Ovary (tissue), 9 donors: ENCODE data around the gene RPS27L. TPM values are rescaled to one million over a fixed set of nuclear protein-coding genes. Genes with fewer than 3 reads are reported as not detected.

ENCODE experiments used
- DNase-seq, 5 donors: peaks; one replicate each; pipeline ENCODE4 v3.0.0-alpha.2; 2019 to 2020
- H3K27ac ChIP-seq, 2 donors: fragments of 200-600 bp; one replicate each; pipeline versions ENCODE4 v1.5.1 to v1.8.0; 2019 to 2022
- H3K27me3 ChIP-seq: fragments of 200-600 bp; one replicate; pipeline ENCODE4 v1.8.0; 2022
- H3K36me3 ChIP-seq: fragments of 200-600 bp; sonication (generic); one replicate; pipeline ENCODE4 v1.5.1; 2019
- H3K4me1 ChIP-seq: one replicate; pipeline ENCODE4 v1.8.1; 2013; ENCODE audit warnings: mild to moderate bottlenecking, moderate library complexity; ENCODE audit not compliant: insufficient read depth
- H3K4me3 ChIP-seq: fragments of 200-600 bp; sonication (generic); one replicate; pipeline ENCODE4 v1.5.1; 2017
- H3K9me3 ChIP-seq, 2 donors: fragments of 200-600 bp in 1 of 2; sonication (generic) in 1 of 2; one replicate each; pipeline versions ENCODE4 v1.5.1 to v1.8.1; 2013 to 2019; ENCODE audit warnings: mild to moderate bottlenecking in 1 of 2, moderate library complexity in 1 of 2
- CTCF ChIP-seq, 3 donors: fragments of 450-650 bp in 2 of 3; fragments of 200-600 bp in 1 of 3; IDR thresholded peaks; one replicate each; pipeline versions ENCODE4 v1.5.1 to v1.8.0; 2016 to 2022; ENCODE audit warnings: antibody characterized with exemption in 3 of 3, mild to moderate bottlenecking in 1 of 3
- EP300 ChIP-seq: sonication (generic); formaldehyde crosslinking; IDR thresholded peaks from one replicate; pipeline ENCODE4 v1.6.1; 2017; ENCODE audit warnings: antibody characterized with exemption
- POLR2A ChIP-seq: fragments of 450-650 bp; IDR thresholded peaks from one replicate; pipeline ENCODE4 v1.6.1; 2017; ENCODE audit warnings: antibody characterized with exemption, mild to moderate bottlenecking, moderate library complexity
- WGBS, 3 donors: extraction: QIAGEN DNeasy Blood & Tissue Kit in 1 of 3; methylation state at CpG; one replicate each; pipeline versions ENCODE4 v1.1.5 to v1.1.7; 2013 to 2017; 5-methylcytosine and 5-hydroxymethylcytosine counted together
- intact Hi-C, 4 donors: fragments of 100-400 bp; cut with DNase I; formaldehyde crosslinking; loops; one replicate each; pipeline versions ENCODE4 v1.11.0 to v1.15.1; 2022 to 2023
- polyA plus RNA-seq, 2 donors: library from polyadenylated mRNA; stranded (reverse); fragments of 200-250 nt in 1 of 2; fragments of 350-450 nt in 1 of 2; fragmentation: Illumina TruSeq in 1 of 2; extraction: RNeasy Lipid Tissue Mini Kit (QIAGEN cat#74804) in 1 of 2; gene quantifications; one replicate each; pipeline ENCODE4 v1.2.3, GENCODE V29; 2013 to 2014
- total RNA-seq, 7 donors: library from RNA; depleted of rRNA in 2 of 7; stranded (reverse); fragments of >200 nt in 2 of 7; fragmentation: NEBNext Ultra II Directional in 3 of 7; extraction: Animal tissue kit (Norgen Biotek cat#: 25700) in 3 of 7; gene quantifications; one replicate each; pipeline versions ENCODE4 v1.1.0 to v1.2.4, GENCODE V29; 2016 to 2023
- donor health status: DM: no; HTN: no; CAD: no; lungs with moderate emphysema.
- donor health status: DM: no; HTN: no; CAD: no.
- donor health status: Bipolar disorder and iron deficiency.
- donor health status: DM: yes; HTN: yes; CAD: no.
- donor health status: DM: no; HTN: no; CAD: no.
- donor health status: DM: yes; HTN: yes; CAD: no.

The RPS27L gene
- total and polyA plus RNA-seq, 9 donors: 85.5 to 129 (median 95.0) TPM

- TF ChIP-seq EP300 (no peak), POLR2A (no peak), CTCF (IDR thresholded peaks at IDR 0.05) (no peak)
- peaks cover 2% of the 10 kb centered on the region for H3K4me1 ChIP-seq
- WGBS, 3 donors: 10 to 13% (median 10%) methylated on average over 1 of the region's 1 CpG
- no peak overlapping the region for H3K27ac ChIP-seq
- no peak overlapping the region for H3K4me3 ChIP-seq
- no peaks in the 10 kb centered on the region for H3K9me3 ChIP-seq
- intact Hi-C loops: no loop called here
- DNase-seq: no peak
- no peaks in the 10 kb centered on the region for H3K27me3 ChIP-seq
- no peaks in the 10 kb centered on the region for H3K36me3 ChIP-seq
Observed at GRCh38 chr15:63133786-63134185, 23.5 kb downstream of the RPS27L start.

- WGBS, 3 donors: 74 to 85% (median 81%) methylated on average over 3 of the region's 3 CpGs
- Histone ChIP-seq H3K27ac (no peak overlapping the region), H3K36me3 (no peaks in the 10 kb centered on the region), H3K4me1 (no peaks in the 10 kb centered on the region), H3K4me3 (no peak overlapping the region), H3K27me3 (no peaks in the 10 kb centered on the region), H3K9me3 (no peaks in the 10 kb centered on the region)
- no peak for DNase-seq
- TF ChIP-seq CTCF (IDR thresholded peaks at IDR 0.05) (no peak), EP300 (no peak), POLR2A (no peak)
- intact Hi-C loops: no loop called here
Observed at GRCh38 chr15:63126726-63127125, 30.6 kb downstream of the RPS27L start.

GRCh38 chr15:63124506-63124905, 32.8 kb downstream of the RPS27L start:
- DNase-seq: no peak
- no peaks in the 10 kb centered on the region for H3K27me3 ChIP-seq
- H3K36me3 ChIP-seq: no peaks in the 10 kb centered on the region
- intact Hi-C loops: no loop called here
- H3K4me1 ChIP-seq: no peaks in the 10 kb centered on the region
- no peak overlapping the region for H3K27ac ChIP-seq
- WGBS, 3 donors: 97 to 98% (median 98%) methylated on average over 9 of the region's 9 CpGs
- TF ChIP-seq EP300 (no peak), CTCF (IDR thresholded peaks at IDR 0.05) (no peak), POLR2A (no peak)
- H3K9me3 ChIP-seq: no peaks in the 10 kb centered on the region
- H3K4me3 ChIP-seq: no peak overlapping the region

- H3K27ac ChIP-seq: peak overlapping the region; percentile 75 to 84
- no peaks in the 10 kb centered on the region for H3K27me3 ChIP-seq
- H3K4me1 ChIP-seq: no peaks in the 10 kb centered on the region
- intact Hi-C loops: no loop called here
- peak overlapping the region; percentile 96 for H3K4me3 ChIP-seq
- no peaks in the 10 kb centered on the region for H3K36me3 ChIP-seq
- WGBS, 3 donors: 1 to 2% (median 1%) methylated on average over 52 to 59 of the region's 59 CpGs
- DNase-seq: peak; percentile 69 to 89 (median 81)
- no peaks in the 10 kb centered on the region for H3K9me3 ChIP-seq
- TF ChIP-seq POLR2A (no peak), CTCF (IDR thresholded peaks at IDR 0.05) (peak in 1 of 3 donors; percentile 6)
Observed at GRCh38 chr15:63122002-63122875, 35.0 kb downstream of the RPS27L start.
